HG03571 (cell line): Measurements from ENCODE around the gene PTPRH.
"Not testable (repeated sequence)": the region's sequence is repeated elsewhere in the genome, so short reads cannot be mapped to it uniquely, and the experiment has no call there.

Source experiments
- ATAC-seq: cut with Tn5 transposase; IDR thresholded peaks from one replicate; pipeline ENCODE4 v1.9.1; 2021; ENCODE audit not compliant: unreplicated experiment

PTPRH gene

DNA sequence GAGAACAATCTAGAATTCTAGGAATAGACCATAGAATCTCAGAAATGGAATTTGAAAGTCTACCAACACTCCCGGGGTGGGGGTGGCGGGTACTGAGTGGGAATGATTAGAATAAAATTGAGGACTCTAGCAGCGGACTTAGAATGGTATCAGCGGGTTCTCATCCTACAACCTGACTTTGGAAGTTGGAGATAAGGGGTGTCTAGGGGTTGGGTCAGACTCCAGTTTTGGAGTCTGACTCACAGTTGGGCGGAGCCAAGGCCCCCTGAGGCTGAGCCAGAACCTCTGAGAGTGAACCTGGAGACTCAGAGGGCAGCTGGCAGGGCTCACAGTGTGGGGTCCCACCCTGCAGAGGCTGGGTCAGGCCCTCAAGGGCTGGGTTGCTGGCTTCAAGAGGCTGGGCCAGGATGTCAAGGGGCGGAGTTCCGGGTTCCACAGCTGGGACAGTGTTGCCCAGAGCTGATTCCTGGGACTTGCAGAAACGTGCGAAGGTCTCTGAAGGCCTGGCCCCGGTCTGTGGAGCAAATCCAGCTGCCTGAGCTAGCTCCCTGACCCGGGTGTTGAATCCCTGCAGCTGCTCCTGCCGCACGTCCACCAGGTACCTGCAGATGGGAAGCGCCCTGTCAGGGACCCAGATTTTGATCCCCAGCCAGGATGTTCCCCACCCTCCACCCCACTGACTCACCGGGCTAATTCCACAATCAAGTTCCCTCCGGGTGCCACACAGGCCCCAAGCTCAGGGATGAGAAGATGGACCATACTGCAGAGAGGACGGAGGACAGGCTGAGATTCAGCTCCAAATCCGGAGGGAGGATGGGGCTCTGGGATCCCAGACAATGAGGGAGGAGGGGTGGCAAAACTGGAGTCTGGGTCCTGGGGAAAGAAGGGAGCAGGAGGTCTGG lies 50.2 kb downstream of the PTPRH start:
- ATAC-seq: no peak

- ATAC-seq: no peak
Measured at GRCh38 chr19:55158423-55158822, 50.9 kb downstream of the PTPRH start.

- no peak for ATAC-seq
Measured at GRCh38 chr19:55157064-55157908, 52.0 kb downstream of the PTPRH start, which contains the start of gene TNNI3. TSS of gene TNNI3 (minus strand) at chr19:55157732. CDS start at chr19:55157589, 143 bp downstream.

GRCh38 chr19:55156202-55157063 lies 52.9 kb downstream of the PTPRH start:
- no peak for ATAC-seq

DNA sequence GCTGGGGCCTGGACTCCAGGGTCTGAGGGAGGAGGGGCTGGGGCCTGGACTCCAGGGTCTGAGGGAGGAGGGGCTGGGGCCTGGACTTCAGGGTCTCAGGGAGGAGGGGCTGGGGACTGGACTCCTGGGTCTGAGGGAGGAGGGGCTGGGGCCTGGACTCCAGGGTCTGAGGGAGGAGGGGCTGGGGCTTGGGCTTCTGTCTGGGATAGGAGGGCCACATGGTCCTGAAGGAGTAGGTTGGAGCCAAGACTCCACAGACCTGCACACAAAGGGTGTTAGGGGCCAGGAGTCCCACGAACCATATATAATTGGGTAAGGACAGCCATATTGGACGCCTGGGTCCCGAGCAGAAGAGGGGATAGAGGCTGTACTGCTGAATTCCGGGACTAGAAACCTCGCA lies 53.5 kb downstream of the PTPRH start:
- ATAC-seq: not testable (repeated sequence)

DNA sequence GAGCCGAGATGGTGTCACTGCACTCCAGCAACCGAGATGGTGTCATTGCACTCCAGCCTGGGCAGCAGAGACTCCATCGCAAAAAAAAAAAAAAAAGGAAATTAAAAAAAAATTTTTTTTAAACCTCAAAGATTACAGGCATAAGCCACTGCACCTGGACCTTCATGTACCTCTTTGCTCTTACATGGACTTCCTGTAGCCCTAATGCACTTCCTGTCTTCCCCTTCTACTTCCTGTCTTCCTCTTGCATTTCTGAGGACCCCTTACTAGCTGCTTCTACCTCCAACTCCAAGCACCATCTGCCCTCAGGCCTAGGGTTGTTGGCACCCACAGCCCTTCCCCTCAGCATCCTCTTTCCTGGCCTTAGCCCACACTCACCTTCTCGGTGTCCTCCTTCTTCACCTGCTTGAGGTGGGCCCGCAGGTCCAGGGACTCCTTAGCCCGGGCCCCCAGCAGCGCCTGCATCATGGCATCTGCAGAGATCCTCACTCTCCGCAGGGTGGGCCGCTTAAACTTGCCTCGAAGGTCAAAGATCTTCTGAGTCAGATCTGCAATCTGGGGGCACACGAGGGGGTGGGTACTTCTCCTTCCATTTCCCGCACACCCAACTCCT lies 55.5 kb downstream of the PTPRH start:
- no peak for ATAC-seq

- no peak for ATAC-seq
Measured at GRCh38 chr19:55152017-55152416, 57.3 kb downstream of the PTPRH start.

GRCh38 chr19:55149078-55150003 lies 60.0 kb downstream of the PTPRH start, which contains the start of gene TNNT1:
TSS of gene TNNT1 (minus strand) at chr19:55149206. CDS start at chr19:55147157, 2,049 bp downstream.
- no peak for ATAC-seq

- ATAC-seq: no peak
Measured at GRCh38 chr19:55147545-55148251, 61.6 kb downstream of the PTPRH start.

DNA sequence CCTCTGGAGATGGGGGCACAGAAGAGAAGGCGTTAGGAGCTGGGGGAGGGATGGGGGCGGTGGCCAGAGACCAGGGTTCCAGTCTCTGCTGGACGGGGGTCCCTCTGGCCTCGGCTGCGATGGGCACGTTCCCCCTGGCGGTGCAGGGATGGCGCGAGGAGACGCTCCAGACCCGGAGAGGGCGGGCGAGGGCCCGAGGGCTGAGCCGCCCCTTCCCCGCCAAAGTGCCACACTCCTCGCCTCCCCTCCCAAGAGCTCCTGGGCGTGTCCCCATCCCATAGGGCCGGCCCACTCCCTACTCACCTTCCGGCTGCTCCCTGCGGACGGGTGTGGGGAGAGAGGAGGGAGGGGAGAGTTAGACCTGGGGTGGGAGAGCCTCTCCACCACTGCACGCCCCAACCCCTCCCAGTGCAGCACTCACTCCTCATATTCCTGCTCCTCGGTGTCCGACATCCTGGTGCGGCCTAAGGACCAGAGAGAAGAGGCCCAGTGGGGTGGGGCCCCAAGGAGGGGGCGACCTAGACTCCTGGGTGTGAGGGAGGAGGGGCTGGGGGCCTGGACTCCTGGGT lies 62.5 kb downstream of the PTPRH start:
- no peak for ATAC-seq

GRCh38 chr19:55146078-55146704 lies 63.1 kb downstream of the PTPRH start:
- ATAC-seq: no peak

GRCh38 chr19:55145232-55145631 lies 64.1 kb downstream of the PTPRH start:
- no peak for ATAC-seq

- ATAC-seq: no peak
Measured at GRCh38 chr19:55141696-55142095, 67.6 kb downstream of the PTPRH start.

GRCh38 chr19:55137915-55138314 lies 71.4 kb downstream of the PTPRH start:
- no peak for ATAC-seq

DNA sequence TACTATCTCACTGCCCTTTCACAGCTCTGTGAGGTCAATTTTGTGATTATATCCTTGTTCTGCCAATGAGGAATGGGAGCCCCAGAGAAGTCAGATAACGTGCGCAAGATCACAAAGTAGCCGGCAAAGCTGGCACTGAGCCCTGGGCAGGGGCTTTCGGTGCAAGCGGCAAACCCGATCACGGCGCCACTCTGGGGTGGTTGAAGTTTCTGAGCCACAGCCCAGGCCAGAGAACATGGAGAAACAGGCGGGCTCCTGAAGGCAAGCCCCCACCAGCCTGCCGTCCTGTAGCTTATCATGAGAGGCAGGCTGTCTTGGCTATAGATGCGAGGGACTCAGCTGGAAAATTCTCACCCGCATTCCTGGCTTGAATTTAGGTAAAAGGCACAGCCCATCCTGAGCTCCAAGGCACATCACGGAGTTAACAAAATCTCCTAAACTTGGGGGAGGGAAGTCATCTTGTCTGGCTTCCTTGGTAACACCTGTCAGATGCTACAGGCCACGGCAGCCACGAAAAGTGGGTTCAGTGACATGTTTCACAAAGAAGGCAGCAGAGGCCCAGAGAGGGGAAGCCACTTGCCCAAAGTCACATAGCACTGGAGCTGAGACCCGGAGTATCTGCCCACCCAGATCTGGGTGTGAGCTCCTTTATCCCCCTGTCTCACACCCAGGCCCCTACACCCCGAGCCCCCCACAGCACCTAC lies 72.8 kb downstream of the PTPRH start:
- ATAC-seq: no peak

GRCh38 chr19:55134736-55135135 lies 74.6 kb downstream of the PTPRH start:
- no peak for ATAC-seq
